ENCODE data around the gene GSG1L.
"Not testable (repeated sequence)": the region's sequence is repeated elsewhere in the genome, so short reads cannot be mapped to it uniquely, and the experiment has no call there.

Gene GSG1L

GRCh38 chr16:27751676-27752075 lies 311.8 kb downstream of the GSG1L start:
- Mint-ChIP-seq H3K27ac (no peak overlapping the region), H3K27me3 (no peaks in the 10 kb centered on the region), H3K9me3 (no peaks in the 10 kb centered on the region), H3K36me3 (ENCODE audit: low read depth) (peaks cover 11% of the 10 kb centered on the region), H3K4me3 (no peak overlapping the region), H3K4me1 (ENCODE audit: low read depth) (peaks cover 4% of the 10 kb centered on the region)

GRCh38 chr16:27751233-27751632 lies 312.3 kb downstream of the GSG1L start:
- H3K4me1 Mint-ChIP-seq (ENCODE audit: low read depth) = peaks cover 4% of the 10 kb centered on the region

GRCh38 chr16:27749946-27750345 lies 313.6 kb downstream of the GSG1L start:
- no peak overlapping the region for H3K27ac Mint-ChIP-seq

More at GRCh38 chr16:27751233-27751632, 312.3 kb downstream of the GSG1L start:
- Mint-ChIP-seq H3K36me3 (ENCODE audit: low read depth) (peaks cover 11% of the 10 kb centered on the region), H3K4me3 (no peak overlapping the region), H3K9me3 (no peaks in the 10 kb centered on the region), H3K27ac (no peak overlapping the region), H3K27me3 (no peaks in the 10 kb centered on the region)

GRCh38 chr16:27749547-27749875 lies 314.0 kb downstream of the GSG1L start:
- peaks cover 5% of the 10 kb centered on the region for H3K36me3 Mint-ChIP-seq (ENCODE audit: low read depth)
- H3K27me3 Mint-ChIP-seq = no peaks in the 10 kb centered on the region
- H3K9me3 Mint-ChIP-seq = no peaks in the 10 kb centered on the region
- H3K27ac Mint-ChIP-seq = no peak overlapping the region
- H3K4me1 Mint-ChIP-seq (ENCODE audit: low read depth) = peaks cover 4% of the 10 kb centered on the region
- H3K4me3 Mint-ChIP-seq = no peak overlapping the region

More at GRCh38 chr16:27749946-27750345, 313.6 kb downstream of the GSG1L start:
- H3K9me3 Mint-ChIP-seq = no peaks in the 10 kb centered on the region
- peaks cover 4% of the 10 kb centered on the region for H3K4me1 Mint-ChIP-seq (ENCODE audit: low read depth)
- H3K36me3 Mint-ChIP-seq (ENCODE audit: low read depth) = peaks cover 8% of the 10 kb centered on the region
- no peaks in the 10 kb centered on the region for H3K27me3 Mint-ChIP-seq
- no peak overlapping the region for H3K4me3 Mint-ChIP-seq

GRCh38 chr16:27748868-27749546 lies 314.5 kb downstream of the GSG1L start:
- H3K36me3 Mint-ChIP-seq (ENCODE audit: low read depth) = peaks cover 5% of the 10 kb centered on the region

GRCh38 chr16:27747946-27748345 lies 315.6 kb downstream of the GSG1L start:
- H3K36me3 Mint-ChIP-seq (ENCODE audit: low read depth) = peaks cover 7% of the 10 kb centered on the region
- H3K27me3 Mint-ChIP-seq = no peaks in the 10 kb centered on the region
- no peaks in the 10 kb centered on the region for H3K9me3 Mint-ChIP-seq
- no peak overlapping the region for H3K4me3 Mint-ChIP-seq
- H3K4me1 Mint-ChIP-seq (ENCODE audit: low read depth) = peaks cover 4% of the 10 kb centered on the region
- H3K27ac Mint-ChIP-seq = no peak overlapping the region

More at GRCh38 chr16:27748868-27749546, 314.5 kb downstream of the GSG1L start:
- H3K9me3 Mint-ChIP-seq = no peaks in the 10 kb centered on the region
- peaks cover 4% of the 10 kb centered on the region for H3K4me1 Mint-ChIP-seq (ENCODE audit: low read depth)
- H3K27me3 Mint-ChIP-seq = no peaks in the 10 kb centered on the region
- no peak overlapping the region for H3K4me3 Mint-ChIP-seq
- no peak overlapping the region for H3K27ac Mint-ChIP-seq

- H3K4me1 Mint-ChIP-seq (ENCODE audit: low read depth) = peaks cover 4% of the 10 kb centered on the region
- no peaks in the 10 kb centered on the region for H3K27me3 Mint-ChIP-seq
- no peaks in the 10 kb centered on the region for H3K9me3 Mint-ChIP-seq
- H3K36me3 Mint-ChIP-seq (ENCODE audit: low read depth) = peaks cover 13% of the 10 kb centered on the region
- no peak overlapping the region for H3K27ac Mint-ChIP-seq
- H3K4me3 Mint-ChIP-seq = no peak overlapping the region
Measured at GRCh38 chr16:27746076-27746855, 317.2 kb downstream of the GSG1L start.

- Mint-ChIP-seq H3K4me1 (ENCODE audit: low read depth) (peaks cover 4% of the 10 kb centered on the region), H3K36me3 (ENCODE audit: low read depth) (peaks cover 18% of the 10 kb centered on the region), H3K9me3 (no peaks in the 10 kb centered on the region), H3K4me3 (no peak overlapping the region), H3K27ac (no peak overlapping the region), H3K27me3 (no peaks in the 10 kb centered on the region)
Measured at GRCh38 chr16:27745348-27745747, 318.2 kb downstream of the GSG1L start.

- Mint-ChIP-seq H3K27ac (no peak overlapping the region), H3K9me3 (no peaks in the 10 kb centered on the region), H3K36me3 (ENCODE audit: low read depth) (peaks cover 22% of the 10 kb centered on the region), H3K4me3 (no peak overlapping the region), H3K4me1 (ENCODE audit: low read depth) (peaks cover 4% of the 10 kb centered on the region), H3K27me3 (no peaks in the 10 kb centered on the region)
Measured at GRCh38 chr16:27743963-27744362, 319.6 kb downstream of the GSG1L start.

GRCh38 chr16:27743001-27743400 lies 320.5 kb downstream of the GSG1L start:
- not testable (repeated sequence) for H3K9me3 Mint-ChIP-seq; H3K27ac Mint-ChIP-seq; H3K4me1 Mint-ChIP-seq (ENCODE audit: low read depth); H3K4me3 Mint-ChIP-seq; H3K27me3 Mint-ChIP-seq
- peaks cover 25% of the 10 kb centered on the region for H3K36me3 Mint-ChIP-seq (ENCODE audit: low read depth)

- Mint-ChIP-seq H3K4me3 (no peak overlapping the region), H3K9me3 (no peaks in the 10 kb centered on the region), H3K27ac (no peak overlapping the region), H3K4me1 (ENCODE audit: low read depth) (no peaks in the 10 kb centered on the region), H3K27me3 (no peaks in the 10 kb centered on the region), H3K36me3 (ENCODE audit: low read depth) (peaks cover 25% of the 10 kb centered on the region)
Measured at GRCh38 chr16:27742333-27742732, 321.2 kb downstream of the GSG1L start.

GRCh38 chr16:27740496-27741201 lies 322.9 kb downstream of the GSG1L start:
- no peaks in the 10 kb centered on the region for H3K9me3 Mint-ChIP-seq
- peaks cover 25% of the 10 kb centered on the region for H3K36me3 Mint-ChIP-seq (ENCODE audit: low read depth)
- H3K27ac Mint-ChIP-seq = no peak overlapping the region
- H3K4me3 Mint-ChIP-seq = no peak overlapping the region
- no peaks in the 10 kb centered on the region for H3K4me1 Mint-ChIP-seq (ENCODE audit: low read depth)
- H3K27me3 Mint-ChIP-seq = no peaks in the 10 kb centered on the region

GRCh38 chr16:27739606-27740357 lies 323.7 kb downstream of the GSG1L start:
- Mint-ChIP-seq H3K4me3 (no peak overlapping the region), H3K27ac (no peak overlapping the region), H3K36me3 (ENCODE audit: low read depth) (peaks cover 25% of the 10 kb centered on the region), H3K9me3 (no peaks in the 10 kb centered on the region), H3K4me1 (ENCODE audit: low read depth) (no peaks in the 10 kb centered on the region), H3K27me3 (no peaks in the 10 kb centered on the region)

GRCh38 chr16:27738596-27738995 lies 324.9 kb downstream of the GSG1L start:
- Mint-ChIP-seq H3K4me1 (ENCODE audit: low read depth) (no peaks in the 10 kb centered on the region), H3K4me3 (no peak overlapping the region), H3K9me3 (no peaks in the 10 kb centered on the region), H3K27me3 (no peaks in the 10 kb centered on the region), H3K27ac (no peak overlapping the region), H3K36me3 (ENCODE audit: low read depth) (peaks cover 25% of the 10 kb centered on the region)
